ENCODE results near the gene C1orf210.
A peak's percentile ranks its signal among the peaks of the same experiment; 100 is the strongest.

Gene C1orf210

GRCh38 chr1:43285269-43285990, at the start of gene C1orf210:
TSS of gene C1orf210 (minus strand) at chr1:43285581. CDS start at chr1:43283270, 2,311 bp downstream.
- peak; percentile 93 for TF ChIP-seq CTCF (conservative IDR thresholded peaks at IDR 0.05)
- TF ChIP-seq ZFX (IDR thresholded peaks at IDR 0.05), result 0 out of 2 replicates have a peak, but pooled peaks have one; percentile 15
- H3K27ac ChIP-seq, result peak within 1 kb of the TSS; percentile 66

DNA sequence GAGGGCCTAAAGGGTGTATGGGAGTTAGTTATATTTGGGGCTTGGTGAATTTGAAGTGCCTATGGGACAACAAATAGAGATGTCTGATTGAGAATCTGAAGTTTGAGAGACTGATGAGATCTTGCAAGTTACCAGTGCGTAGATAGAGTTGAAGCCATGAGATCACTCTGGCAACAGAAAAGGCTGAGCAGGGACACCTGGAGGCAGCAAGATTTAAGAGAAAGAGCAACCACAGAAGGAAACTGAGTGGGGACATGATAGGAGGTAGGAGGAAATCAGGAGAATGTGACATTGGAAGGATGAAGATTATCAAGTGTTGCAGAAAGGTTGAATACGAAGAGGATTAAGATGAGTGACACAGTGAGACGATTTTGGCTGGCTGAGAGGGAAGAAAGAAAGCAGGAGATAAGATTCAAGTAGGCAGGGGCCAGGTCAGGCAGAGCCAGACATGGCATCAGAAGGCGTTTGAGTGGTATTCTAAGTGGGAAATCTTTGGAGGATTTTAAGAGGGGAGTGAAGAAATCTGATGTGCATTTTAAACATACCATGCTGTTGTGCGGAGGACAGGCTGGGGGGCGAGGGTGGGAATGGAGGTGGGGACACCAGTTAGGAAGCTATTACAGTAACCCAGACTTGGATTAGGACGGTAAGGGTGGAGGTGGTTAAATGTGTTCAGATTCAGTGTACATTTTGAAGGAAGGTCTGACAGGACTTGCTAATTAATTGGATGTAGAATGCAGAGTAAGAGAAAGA, 49.2 kb upstream of the C1orf210 start:
- TF ChIP-seq CTCF (conservative IDR thresholded peaks at IDR 0.05) (no peak), ZFX (IDR thresholded peaks at IDR 0.05) (no peak)
- no peak overlapping the region for H3K27ac ChIP-seq

GRCh38 chr1:43331688-43332087, 46.3 kb upstream of the C1orf210 start:
- TF ChIP-seq ZFX (IDR thresholded peaks at IDR 0.05) (no peak), CTCF (conservative IDR thresholded peaks at IDR 0.05) (no peak)
- H3K27ac ChIP-seq, result no peak overlapping the region

DNA sequence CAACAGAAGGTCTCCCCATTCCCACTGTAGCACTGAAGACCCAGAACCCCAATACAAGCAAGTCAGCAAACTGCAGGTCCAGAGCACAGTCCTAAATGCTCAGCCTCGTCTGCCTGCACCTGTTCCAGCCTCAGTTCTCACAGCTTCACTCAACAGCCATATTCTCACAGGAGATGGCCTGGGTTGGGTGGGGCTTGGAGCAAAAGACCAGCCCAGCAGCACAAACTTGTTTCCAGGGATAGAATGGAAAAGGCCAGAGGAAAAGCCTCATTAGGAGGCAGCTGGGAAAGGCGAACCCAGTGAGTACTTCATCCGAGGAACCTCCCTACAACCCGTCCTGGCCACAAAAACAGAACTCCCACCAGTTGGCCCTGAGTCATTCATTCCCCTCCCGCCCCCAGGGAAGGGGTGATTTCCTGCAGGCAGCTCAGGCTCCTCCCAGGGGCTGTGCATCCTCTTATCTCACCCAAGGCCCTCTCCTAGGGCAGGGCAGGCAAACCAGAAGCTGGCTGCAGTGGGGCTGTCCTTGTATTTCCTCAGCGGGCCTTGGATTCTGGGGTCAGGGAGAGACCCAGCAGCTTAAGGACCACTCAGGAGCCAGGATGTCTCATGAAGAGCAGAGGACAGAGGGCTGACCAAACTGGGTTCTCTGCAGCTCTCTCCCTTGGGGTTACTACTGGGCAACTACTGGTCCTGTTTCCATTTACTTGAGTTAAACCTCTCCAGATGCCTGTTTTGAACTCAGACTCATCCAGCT, 44.8 kb upstream of the C1orf210 start:
- TF ChIP-seq CTCF (conservative IDR thresholded peaks at IDR 0.05) (no peak), ZFX (IDR thresholded peaks at IDR 0.05) (no peak)
- H3K27ac ChIP-seq, result no peak overlapping the region

- H3K27ac ChIP-seq, result no peak overlapping the region
- no peak for TF ChIP-seq ZFX (IDR thresholded peaks at IDR 0.05)
- TF ChIP-seq CTCF (conservative IDR thresholded peaks at IDR 0.05), result no peak
These were observed 42.3 kb upstream of the C1orf210 start for GRCh38 chr1:43327549-43328292.

DNA sequence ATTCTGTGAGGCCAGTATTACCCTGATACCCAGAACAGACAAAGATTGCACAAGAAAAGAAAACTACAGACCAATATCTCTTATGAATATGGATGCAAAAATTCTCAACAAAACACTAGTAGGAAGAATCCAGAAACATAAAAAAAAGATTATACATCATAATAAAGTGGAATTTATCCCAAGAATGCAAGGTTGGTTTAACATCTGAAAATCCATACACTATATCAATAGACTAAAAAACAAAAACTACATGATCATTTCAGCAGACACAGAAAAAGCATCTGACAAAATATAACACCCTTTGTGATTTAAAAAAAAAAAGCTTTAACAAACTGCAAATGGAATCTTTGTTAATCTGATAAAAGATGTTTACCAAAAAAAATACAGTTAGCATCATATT, 40.0 kb upstream of the C1orf210 start:
- no peak overlapping the region for H3K27ac ChIP-seq
- TF ChIP-seq ZFX (IDR thresholded peaks at IDR 0.05), result no peak
- no peak for TF ChIP-seq CTCF (conservative IDR thresholded peaks at IDR 0.05)

Measured in C4-2B (cell line).